Calu3 (cell line): Measurements from ENCODE around the gene APBA2. TPM values are rescaled to one million over a fixed set of nuclear protein-coding genes. Genes with fewer than 3 reads are reported as not detected.

Source experiments
- BruUV-seq: library from RNA; stranded (reverse); fragments of 400-500 nt; replicated peaks from 2 replicates; lab custom pipeline; 2021; lab: Mats Ljungman, UMichigan
- CTCF ChIA-PET: fragments of 300-600 bp; sonication (Branson Sonifier 250); formaldehyde crosslinking; loops from one replicate; lab custom pipeline; 2022; ENCODE audit warnings: antibody characterized with exemption; lab: Charles Lee
- DNase-seq: peaks from one replicate; pipeline ENCODE4 v3.0.0; 2022
- H3K27ac Mint-ChIP-seq: one replicate; pipeline ENCODE4 v1.8.0; 2022; ENCODE audit warnings: mixed read lengths; ENCODE audit not compliant: unreplicated experiment
- H3K27me3 Mint-ChIP-seq: one replicate; pipeline ENCODE4 v1.8.0; 2022; ENCODE audit warnings: mixed read lengths; ENCODE audit not compliant: unreplicated experiment
- H3K36me3 Mint-ChIP-seq: one replicate; pipeline ENCODE4 v1.8.0; 2022; ENCODE audit warnings: mild to moderate bottlenecking, moderate library complexity, mixed read lengths; ENCODE audit not compliant: insufficient read depth, unreplicated experiment
- H3K4me1 Mint-ChIP-seq: one replicate; pipeline ENCODE4 v1.8.0; 2022; ENCODE audit warnings: mild to moderate bottlenecking, low read depth, mixed read lengths; ENCODE audit not compliant: unreplicated experiment
- H3K4me3 Mint-ChIP-seq: one replicate; pipeline ENCODE4 v1.8.0; 2022; ENCODE audit warnings: mild to moderate bottlenecking, low read depth, moderate library complexity, mixed read lengths; ENCODE audit not compliant: unreplicated experiment
- H3K9me3 Mint-ChIP-seq: one replicate; pipeline ENCODE4 v1.8.0; 2022; ENCODE audit warnings: low read depth, mixed read lengths; ENCODE audit not compliant: unreplicated experiment
- CTCF ChIP-seq: fragments of 200-600 bp; IDR thresholded peaks from one replicate; pipeline ENCODE4 v1.8.0; 2022; ENCODE audit warnings: antibody characterized with exemption; ENCODE audit not compliant: unreplicated experiment
- intact Hi-C: fragments of 100-400 bp; cut with micrococcal nuclease; formaldehyde crosslinking; loops from one replicate; pipeline ENCODE4 v1.10.0; 2022; ENCODE audit not compliant: unreplicated experiment
- total RNA-seq: library from RNA; stranded (reverse); gene quantifications from 2 replicates; pipeline ENCODE4 v1.2.3, GENCODE V29; 2022

The APBA2 gene
- total RNA-seq, 1 experiment from 2014 or later, result not detected

- no TSS peak for BruUV-seq
- Mint-ChIP-seq H3K4me1 (no peaks in the 10 kb centered on the region), H3K27ac (no peak overlapping the region), H3K27me3 (no peaks in the 10 kb centered on the region), H3K9me3 (peaks cover 2% of the 10 kb centered on the region), H3K4me3 (no peak overlapping the region), H3K36me3 (no peaks in the 10 kb centered on the region)
- intact Hi-C loops, result no loop called here
- CTCF ChIA-PET, result no interaction called here
- DNase-seq, result no peak
- no peak for TF ChIP-seq CTCF
These were observed 92.2 kb downstream of the APBA2 start for GRCh38 chr15:28978011-28978378.

GRCh38 chr15:28978661-28979060, 92.9 kb downstream of the APBA2 start:
- no peaks in the 10 kb centered on the region for H3K36me3 Mint-ChIP-seq
- H3K27ac Mint-ChIP-seq, result no peak overlapping the region
- no peaks in the 10 kb centered on the region for H3K4me1 Mint-ChIP-seq
- H3K27me3 Mint-ChIP-seq, result no peaks in the 10 kb centered on the region
- intact Hi-C loops, result no loop called here
- no peak for TF ChIP-seq CTCF
- H3K9me3 Mint-ChIP-seq, result peaks cover 2% of the 10 kb centered on the region
- DNase-seq, result no peak
- CTCF ChIA-PET, result no interaction called here
- BruUV-seq, result no TSS peak
- H3K4me3 Mint-ChIP-seq, result no peak overlapping the region

GRCh38 chr15:28979208-28979841, 93.6 kb downstream of the APBA2 start:
- H3K9me3 Mint-ChIP-seq, result peaks cover 2% of the 10 kb centered on the region
- H3K4me3 Mint-ChIP-seq, result no peak overlapping the region
- intact Hi-C loops, result no loop called here
- H3K36me3 Mint-ChIP-seq, result no peaks in the 10 kb centered on the region
- TF ChIP-seq CTCF, result no peak
- BruUV-seq, result no TSS peak
- CTCF ChIA-PET, result no interaction called here
- H3K27ac Mint-ChIP-seq, result no peak overlapping the region
- DNase-seq, result no peak
- no peaks in the 10 kb centered on the region for H3K27me3 Mint-ChIP-seq
- H3K4me1 Mint-ChIP-seq, result no peaks in the 10 kb centered on the region

DNA sequence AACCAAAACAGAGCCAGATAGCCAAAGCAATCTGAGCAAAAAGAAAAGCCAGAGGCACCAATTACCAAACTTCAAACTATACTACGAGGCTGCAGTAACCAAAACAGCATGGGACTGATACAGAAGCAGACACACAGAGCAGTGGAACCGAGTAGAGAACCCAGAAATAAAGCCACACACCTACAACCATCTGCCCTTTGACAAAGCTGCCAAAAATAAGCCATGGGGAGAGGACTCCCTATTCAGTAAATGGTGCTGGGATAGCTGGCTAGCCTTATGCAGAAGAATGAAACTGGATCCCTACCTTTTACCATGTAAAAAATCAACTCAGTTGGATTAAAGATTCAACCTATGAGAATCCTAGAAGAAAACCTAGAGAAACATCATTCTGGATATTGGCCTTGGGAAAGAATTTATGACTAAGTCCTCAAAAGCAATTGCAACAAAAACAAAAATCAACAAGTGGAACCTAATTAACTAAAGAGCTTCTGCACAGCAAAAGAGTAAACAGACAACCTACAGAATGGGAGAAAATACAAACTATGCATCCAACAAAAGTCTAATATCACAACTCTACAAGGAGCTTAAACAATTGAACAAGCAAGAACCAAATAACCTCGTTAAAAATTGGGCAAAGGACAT, 95.1 kb downstream of the APBA2 start:
- CTCF ChIA-PET, result no interaction called here
- no peak overlapping the region for H3K27ac Mint-ChIP-seq
- no TSS peak for BruUV-seq

More for the DNA sequence above, 95.1 kb downstream of the APBA2 start:
- intact Hi-C loops, result no loop called here
- no peak for DNase-seq
- no peak overlapping the region for H3K4me3 Mint-ChIP-seq
- no peaks in the 10 kb centered on the region for H3K36me3 Mint-ChIP-seq
- no peaks in the 10 kb centered on the region for H3K27me3 Mint-ChIP-seq
- TF ChIP-seq CTCF, result no peak
- H3K9me3 Mint-ChIP-seq, result peaks cover 2% of the 10 kb centered on the region
- H3K4me1 Mint-ChIP-seq, result no peaks in the 10 kb centered on the region
